Lower leg skin (tissue), 3 donors: ENCODE data around the gene USP40.

Source experiments
- POLR2A ChIP-seq, 2 donors: fragments of 450-650 bp; IDR thresholded peaks; one replicate each; pipeline ENCODE4 v1.6.1; 2016 to 2017; ENCODE audit warnings: antibody characterized with exemption in 2 of 2, mild to moderate bottlenecking in 1 of 2, moderate library complexity in 1 of 2
- TF ChIP-seq, protein P1 (sequence below), 3 donors: fragments of 450-650 bp; IDR thresholded peaks; one replicate each; pipeline ENCODE4 v1.5.1; 2016; ENCODE audit warnings: antibody characterized with exemption in 3 of 3, mild to moderate bottlenecking in 3 of 3, moderate library complexity in 2 of 3

DNA sequence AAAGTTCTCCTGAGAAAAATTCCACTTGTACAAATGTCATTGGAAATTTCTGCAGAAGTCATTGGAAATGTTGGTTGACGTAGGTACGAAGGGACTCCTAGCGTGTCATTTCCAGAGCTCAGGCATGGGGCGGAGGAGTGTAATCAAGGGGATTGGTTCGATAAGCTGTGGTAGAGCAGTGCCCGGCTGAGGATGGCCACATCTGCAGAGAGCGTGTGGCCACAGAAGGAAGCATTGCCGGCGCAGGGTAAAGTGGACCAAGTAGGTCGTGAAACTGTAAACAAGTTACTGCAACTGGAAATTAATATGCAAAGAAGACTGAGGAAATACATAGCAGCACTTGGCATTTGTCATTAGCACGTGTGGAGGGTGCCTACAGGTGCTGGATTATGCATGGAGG is 110.5 kb downstream of the USP40 start:
- TF ChIP-seq, protein P1, sequence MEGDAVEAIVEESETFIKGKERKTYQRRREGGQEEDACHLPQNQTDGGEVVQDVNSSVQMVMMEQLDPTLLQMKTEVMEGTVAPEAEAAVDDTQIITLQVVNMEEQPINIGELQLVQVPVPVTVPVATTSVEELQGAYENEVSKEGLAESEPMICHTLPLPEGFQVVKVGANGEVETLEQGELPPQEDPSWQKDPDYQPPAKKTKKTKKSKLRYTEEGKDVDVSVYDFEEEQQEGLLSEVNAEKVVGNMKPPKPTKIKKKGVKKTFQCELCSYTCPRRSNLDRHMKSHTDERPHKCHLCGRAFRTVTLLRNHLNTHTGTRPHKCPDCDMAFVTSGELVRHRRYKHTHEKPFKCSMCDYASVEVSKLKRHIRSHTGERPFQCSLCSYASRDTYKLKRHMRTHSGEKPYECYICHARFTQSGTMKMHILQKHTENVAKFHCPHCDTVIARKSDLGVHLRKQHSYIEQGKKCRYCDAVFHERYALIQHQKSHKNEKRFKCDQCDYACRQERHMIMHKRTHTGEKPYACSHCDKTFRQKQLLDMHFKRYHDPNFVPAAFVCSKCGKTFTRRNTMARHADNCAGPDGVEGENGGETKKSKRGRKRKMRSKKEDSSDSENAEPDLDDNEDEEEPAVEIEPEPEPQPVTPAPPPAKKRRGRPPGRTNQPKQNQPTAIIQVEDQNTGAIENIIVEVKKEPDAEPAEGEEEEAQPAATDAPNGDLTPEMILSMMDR (IDR thresholded peaks at IDR 0.05) = no peak
- no peak for TF ChIP-seq POLR2A (IDR thresholded peaks at IDR 0.05)
